ENCODE measurements around the gene SLC28A3. TPM values are rescaled to one million over a fixed set of nuclear protein-coding genes. Genes with fewer than 3 reads are reported as not detected.

SLC28A3 gene
- total and polyA plus RNA-seq, 2 experiments from 2014 or later: not detected

- no peaks in the 10 kb centered on the region for H4K20me1 ChIP-seq (replicated peaks; ENCODE audit: insufficient read depth)
- no peaks in the 10 kb centered on the region for H3F3A ChIP-seq (replicated peaks; ENCODE audit: low read depth)
- H3K36me3 ChIP-seq (ENCODE audit: insufficient read depth): no peaks in the 10 kb centered on the region
- H3K4me2 ChIP-seq: no peak overlapping the region
- no peak for TF ChIP-seq ZNF114 (CRISPR knock-in tag; IDR thresholded peaks at IDR 0.05)
- Mint-ChIP-seq H3K4me1 (peaks cover 33% of the 10 kb centered on the region), H3K9me3 (no peaks in the 10 kb centered on the region), H3K27me3 (ENCODE audit: insufficient read depth, low read depth, poor library complexity) (no peaks in the 10 kb centered on the region), H3K27ac (no peak overlapping the region), H3K4me3 (no peak overlapping the region), H3K36me3 (ENCODE audit: low read depth) (no peaks in the 10 kb centered on the region)
- peak overlapping the region; percentile 44 for H2AFZ ChIP-seq
- no peak for DNase-seq (ENCODE audit: low spot score)
- no peaks in the 10 kb centered on the region for H3K9me2 ChIP-seq (ENCODE audit: insufficient read depth)
- H3K4me1 ChIP-seq (ENCODE audit: insufficient read depth): peaks cover 7% of the 10 kb centered on the region; the same call in 1 of the 2 replicates
- no peaks in the 10 kb centered on the region for H3K27me3 ChIP-seq (ENCODE audit: insufficient read depth)
- H3K79me2 ChIP-seq (replicated peaks; ENCODE audit: insufficient read depth): no peaks in the 10 kb centered on the region
- ATAC-seq: peak; percentile 46
- no peak overlapping the region for H3K4me3 ChIP-seq
- H3K27ac ChIP-seq (ENCODE audit: low read depth): no peak overlapping the region
These were observed 111.4 kb downstream of the SLC28A3 start for GRCh38 chr9:84229191-84229590.

DNA sequence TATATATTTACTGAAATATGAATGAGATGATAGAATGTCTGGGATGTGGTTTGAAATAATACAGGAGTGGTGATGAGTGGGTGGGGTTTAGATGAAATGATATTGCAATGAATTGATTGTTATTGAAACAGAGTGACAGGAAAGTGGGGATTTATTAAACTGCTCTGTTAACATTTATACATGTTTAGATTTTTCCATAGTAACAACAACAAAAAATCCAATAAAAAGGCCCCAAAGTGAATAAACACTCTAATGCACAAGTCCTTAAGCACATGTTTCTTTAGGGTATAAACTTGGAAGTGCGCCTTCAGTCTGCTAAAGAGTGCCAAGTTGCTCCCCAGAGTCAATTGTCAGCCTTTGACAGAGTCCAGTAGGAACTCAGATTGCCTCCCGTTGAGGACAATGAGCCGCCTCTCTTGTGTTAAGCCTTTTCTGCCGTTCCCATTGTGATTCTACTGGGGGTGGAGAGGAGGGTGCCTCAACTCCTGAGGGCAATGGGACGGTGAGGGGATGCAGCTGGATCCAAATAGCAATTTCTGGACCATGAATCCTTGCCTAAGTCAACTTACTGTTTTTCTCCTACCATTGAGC, 112.3 kb downstream of the SLC28A3 start:
- H3K4me3 ChIP-seq: no peak overlapping the region
- peaks cover 7% of the 10 kb centered on the region; the same call in 1 of the 2 replicates for H3K4me1 ChIP-seq (ENCODE audit: insufficient read depth)
- H3K79me2 ChIP-seq (replicated peaks; ENCODE audit: insufficient read depth): no peaks in the 10 kb centered on the region
- peak overlapping the region; percentile 44 for H2AFZ ChIP-seq
- Mint-ChIP-seq H3K9me3 (peaks cover 3% of the 10 kb centered on the region; the same call in 2 of the 3 replicates), H3K36me3 (ENCODE audit: low read depth) (no peaks in the 10 kb centered on the region), H3K4me3 (no peak overlapping the region), H3K27ac (no peak overlapping the region), H3K4me1 (peaks cover 33% of the 10 kb centered on the region), H3K27me3 (ENCODE audit: insufficient read depth, low read depth, poor library complexity) (peaks cover 2% of the 10 kb centered on the region)
- TF ChIP-seq CREB1 (CRISPR knock-in tag; IDR thresholded peaks at IDR 0.05; ENCODE audit: low read depth): no peak
- no peak for TF ChIP-seq EZH2 (IDR thresholded peaks at IDR 0.05; ENCODE audit: low read depth, unreplicated experiment)
- TF ChIP-seq ZNF462 (CRISPR knock-in tag; IDR thresholded peaks at IDR 0.05): peak; percentile 10; the same call in 1 of the 2 replicates
- TF ChIP-seq STAT1 (IDR thresholded peaks at IDR 0.05; ENCODE audit: unreplicated experiment): no peak
- TF ChIP-seq ETS1 (IDR thresholded peaks at IDR 0.05): no peak
- TF ChIP-seq ZNF114 (CRISPR knock-in tag; IDR thresholded peaks at IDR 0.05): no peak
- H3K4me2 ChIP-seq: peak overlapping the region; percentile 23; the same call in 1 of the 2 replicates
- no peaks in the 10 kb centered on the region for H3F3A ChIP-seq (replicated peaks; ENCODE audit: low read depth)
- H4K20me1 ChIP-seq (replicated peaks; ENCODE audit: insufficient read depth): no peaks in the 10 kb centered on the region
- H3K36me3 ChIP-seq (ENCODE audit: insufficient read depth): no peaks in the 10 kb centered on the region
- no peak overlapping the region for H3K27ac ChIP-seq (ENCODE audit: low read depth)
- H3K27me3 ChIP-seq (ENCODE audit: insufficient read depth): no peaks in the 10 kb centered on the region
- no peaks in the 10 kb centered on the region for H3K9me2 ChIP-seq (ENCODE audit: insufficient read depth)
- DNase-seq (ENCODE audit: low spot score) (peak; percentile 61), ATAC-seq (peak; percentile 94)

Measured in GM23338 (cell line).